Adipose tissue (tissue), 3 donors: ENCODE results near the gene TP53I11. TPM values are rescaled to one million over a fixed set of nuclear protein-coding genes. Genes with fewer than 3 reads are reported as not detected.

Experiments used
- H3K27ac ChIP-seq: one replicate; pipeline ENCODE4 v1.5.1; 2013; ENCODE audit warnings: low read depth, low read length
- WGBS, 3 donors: extraction: QIAGEN DNeasy Blood & Tissue Kit; methylation state at CpG; one replicate each; pipeline ENCODE4 v1.1.7; 2013; 5-methylcytosine and 5-hydroxymethylcytosine counted together
- polyA plus RNA-seq, 3 donors: library from polyadenylated mRNA; stranded (reverse); fragments of 200-250 nt; gene quantifications; one replicate each; pipeline ENCODE4 v1.2.3, GENCODE V29; 2013
- donor health status: healthy with polysubstance abuse.
- donor health status: Bipolar disorder and iron deficiency.
- donor health status: healthy.

Gene TP53I11
- polyA plus RNA-seq, 3 donors = 39.4 to 75.9 (median 51.9) TPM

DNA sequence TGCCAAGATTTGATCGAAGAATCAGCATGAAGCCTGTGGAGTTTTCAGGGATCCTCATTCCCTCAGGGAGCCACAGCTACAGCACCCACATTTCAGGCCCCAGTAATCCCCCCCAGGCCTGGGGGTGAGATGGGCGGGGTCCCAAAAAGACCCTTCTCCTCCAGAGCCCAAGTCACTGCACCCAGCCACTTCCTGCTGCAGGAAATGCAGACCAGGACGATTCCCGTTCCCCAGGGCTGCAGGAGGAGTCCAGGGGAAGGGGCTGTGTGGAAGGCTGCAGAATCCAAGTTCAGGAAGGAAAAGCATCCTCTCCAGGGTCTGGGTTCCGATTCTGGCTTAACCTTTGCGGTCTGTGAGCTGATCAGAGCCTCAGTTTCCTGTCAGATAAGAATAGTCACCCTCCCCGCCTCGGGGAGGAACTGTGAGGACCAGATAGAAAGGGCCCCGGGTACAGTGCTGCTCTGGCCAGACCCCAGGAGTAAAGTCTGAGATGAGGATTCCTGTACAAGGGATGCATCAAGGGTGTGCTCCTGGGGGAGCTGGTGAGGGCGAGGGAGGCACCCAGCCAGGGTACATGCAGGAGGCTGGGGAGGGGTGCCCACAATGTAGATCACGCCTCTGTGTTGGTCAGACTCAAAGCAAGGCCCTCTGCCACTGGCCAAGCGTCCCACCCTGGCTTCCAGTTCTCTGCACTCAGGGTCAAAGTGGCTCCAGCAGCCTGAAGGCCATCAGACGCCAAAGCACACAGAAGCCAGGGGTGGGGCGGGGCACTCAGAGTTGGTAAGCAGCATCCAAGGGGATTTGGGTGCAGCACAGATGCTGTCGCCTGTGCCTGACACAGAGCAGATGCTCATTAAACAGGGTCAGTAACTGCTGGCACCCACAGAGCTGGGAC is 30.1 kb upstream of the TP53I11 start:
- no peak overlapping the region for H3K27ac ChIP-seq
- WGBS, 3 donors = 62 to 72% (median 63%) methylated on average over 15 of the region's 15 CpGs

GRCh38 chr11:44979543-44980399 is 29.1 kb upstream of the TP53I11 start:
- WGBS, 3 donors = 43 to 80% (median 79%) methylated on average over 24 of the region's 24 CpGs
- H3K27ac ChIP-seq = no peak overlapping the region

GRCh38 chr11:44978961-44979331 is 28.3 kb upstream of the TP53I11 start:
- WGBS, 3 donors = 33 to 97% (median 86%) methylated on average over 1 of the region's 1 CpG
- no peak overlapping the region for H3K27ac ChIP-seq

GRCh38 chr11:44978274-44978960 is 27.7 kb upstream of the TP53I11 start:
- 46 to 54% (median 53%) methylated on average over 3 of the region's 3 CpGs for WGBS, 3 donors
- no peak overlapping the region for H3K27ac ChIP-seq

- 25 to 29% (median 28%) methylated on average over 9 of the region's 9 CpGs for WGBS, 3 donors
- no peak overlapping the region for H3K27ac ChIP-seq
These were observed 26.9 kb upstream of the TP53I11 start for GRCh38 chr11:44977493-44977984.

- H3K27ac ChIP-seq = no peak overlapping the region
- 69 to 92% (median 88%) methylated on average over 5 of the region's 5 CpGs for WGBS, 3 donors
These were observed 25.9 kb upstream of the TP53I11 start for GRCh38 chr11:44976576-44976975.

DNA sequence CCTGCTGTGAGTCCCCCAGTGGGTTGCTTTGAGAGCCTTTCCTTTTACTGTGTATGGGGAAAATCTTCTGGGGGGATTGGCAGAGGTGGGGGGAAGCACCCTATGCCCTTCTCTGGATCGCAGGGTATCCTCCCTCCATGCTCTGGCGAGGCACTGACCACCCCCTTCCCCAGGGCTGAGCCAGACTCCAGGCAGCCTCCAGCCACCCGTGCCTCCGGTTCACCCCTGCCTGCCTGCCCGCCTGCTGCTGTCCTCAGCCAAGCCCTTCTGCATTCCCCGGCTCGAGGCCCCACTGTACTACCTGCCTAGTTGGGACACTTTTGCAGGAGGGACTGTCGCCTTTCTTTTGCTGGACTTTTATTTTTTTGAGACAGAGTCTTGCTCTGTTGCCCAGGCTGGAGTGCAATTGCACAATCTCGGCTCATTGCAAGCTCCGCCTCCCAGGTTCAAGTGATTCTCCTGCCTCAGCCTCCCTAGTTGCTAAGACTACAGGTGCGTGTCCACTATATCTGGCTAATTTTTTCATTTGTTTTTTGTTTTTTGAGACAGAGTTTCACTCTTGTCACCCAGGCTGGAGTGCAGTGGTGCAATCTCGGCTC is 23.8 kb upstream of the TP53I11 start:
- WGBS, 3 donors = 91 to 96% (median 92%) methylated on average over 12 of the region's 12 CpGs

DNA sequence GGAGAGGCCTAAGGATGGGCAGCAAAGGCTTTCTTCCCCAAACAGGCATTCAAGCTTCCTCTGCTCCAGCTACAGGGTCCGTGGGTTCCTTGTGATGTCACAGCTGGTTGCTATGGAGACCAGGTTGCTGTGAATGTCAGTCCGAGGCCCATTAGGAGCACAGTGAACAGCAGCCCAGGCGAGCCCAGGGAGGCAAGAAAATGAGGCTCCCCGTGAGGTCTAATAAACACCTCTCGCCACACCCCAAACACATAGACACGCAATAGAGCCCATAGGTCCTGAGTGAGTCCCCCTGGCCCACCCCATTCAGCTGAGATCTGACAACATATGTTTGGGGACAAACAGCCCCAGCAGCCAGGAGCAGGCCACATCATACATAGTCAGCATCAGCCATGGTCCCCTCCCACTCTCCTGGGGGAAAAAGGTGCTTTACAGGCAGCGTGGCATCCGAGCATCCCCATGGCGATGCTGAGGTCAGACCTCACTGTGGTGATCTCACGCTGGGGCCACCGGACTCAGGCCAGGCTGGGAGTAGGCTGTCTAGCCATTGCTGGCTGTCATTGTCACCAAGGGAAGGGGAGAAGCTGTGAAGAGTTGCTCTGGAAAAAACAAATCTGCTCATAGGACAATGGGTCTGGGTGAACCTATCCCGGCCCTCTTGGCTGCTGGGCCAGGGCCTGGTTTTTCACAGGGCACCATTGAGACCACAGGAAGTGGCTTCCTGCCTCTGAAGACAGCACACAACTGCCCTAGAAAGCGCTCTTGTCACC is 23.1 kb upstream of the TP53I11 start:
- 84 to 91% (median 84%) methylated on average over 13 of the region's 13 CpGs for WGBS, 3 donors

More for the DNA sequence above, 23.8 kb upstream of the TP53I11 start:
- no peak overlapping the region for H3K27ac ChIP-seq

DNA sequence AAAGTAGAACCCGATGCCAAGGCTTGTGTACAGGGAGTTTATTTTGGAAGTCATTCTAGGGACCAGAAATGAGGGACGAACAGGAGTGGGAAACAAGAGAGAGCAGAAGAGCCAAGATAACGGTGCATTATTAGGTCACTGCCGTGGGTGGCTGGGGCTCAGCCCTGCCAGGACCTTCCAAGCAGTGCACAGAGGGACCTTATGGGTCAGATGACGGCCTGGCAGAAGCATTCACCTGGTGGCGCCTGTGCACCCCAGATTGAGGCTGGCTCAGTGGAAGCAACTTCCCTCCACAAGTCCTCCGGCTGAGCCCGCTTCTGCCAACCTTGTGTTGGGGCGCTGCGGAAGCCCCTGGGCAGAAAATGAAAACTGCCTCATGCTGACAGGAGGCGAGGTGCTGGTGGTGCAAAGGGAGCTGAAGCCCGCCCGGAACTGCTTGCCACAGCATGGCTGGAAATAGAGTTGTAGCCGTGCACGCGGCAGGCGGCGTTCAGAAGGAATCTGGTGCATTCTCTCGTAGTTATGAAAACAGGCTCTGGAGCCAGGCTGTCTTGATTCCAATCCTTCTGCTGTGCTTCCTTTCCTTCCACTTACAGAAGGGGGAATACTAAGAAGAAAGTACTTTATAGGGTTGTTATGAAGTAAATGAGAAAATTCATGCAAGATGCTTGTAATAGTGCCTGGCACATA is 22.2 kb upstream of the TP53I11 start:
- WGBS, 3 donors = 83 to 91% (median 89%) methylated on average over 19 of the region's 19 CpGs
- no peak overlapping the region for H3K27ac ChIP-seq

More for the DNA sequence above, 23.1 kb upstream of the TP53I11 start:
- no peak overlapping the region for H3K27ac ChIP-seq

DNA sequence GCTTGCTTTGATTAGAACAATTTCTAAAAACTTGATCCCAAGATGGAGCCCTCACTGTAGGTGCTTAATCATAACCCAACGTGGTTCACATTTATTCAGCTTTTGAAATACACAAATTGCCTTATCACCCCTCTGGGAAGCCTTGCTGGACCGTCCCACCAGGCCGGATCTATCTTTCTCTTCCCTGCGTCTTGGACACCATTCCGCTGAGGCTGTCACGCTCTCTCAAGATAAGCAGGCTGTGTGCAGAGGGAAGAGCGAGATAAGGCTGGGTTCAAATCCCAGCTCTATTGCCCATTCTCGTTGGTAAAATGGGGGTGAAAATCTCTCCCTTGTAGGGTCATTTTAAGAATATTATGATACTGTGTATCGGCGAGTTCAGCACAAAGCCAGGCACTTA is 20.5 kb upstream of the TP53I11 start:
- WGBS, 3 donors = 75 to 90% (median 89%) methylated on average over 10 of the region's 10 CpGs
- H3K27ac ChIP-seq = no peak overlapping the region

GRCh38 chr11:44970293-44970692 is 19.6 kb upstream of the TP53I11 start:
- WGBS, 3 donors = 45 to 76% (median 72%) methylated on average over 6 of the region's 6 CpGs

DNA sequence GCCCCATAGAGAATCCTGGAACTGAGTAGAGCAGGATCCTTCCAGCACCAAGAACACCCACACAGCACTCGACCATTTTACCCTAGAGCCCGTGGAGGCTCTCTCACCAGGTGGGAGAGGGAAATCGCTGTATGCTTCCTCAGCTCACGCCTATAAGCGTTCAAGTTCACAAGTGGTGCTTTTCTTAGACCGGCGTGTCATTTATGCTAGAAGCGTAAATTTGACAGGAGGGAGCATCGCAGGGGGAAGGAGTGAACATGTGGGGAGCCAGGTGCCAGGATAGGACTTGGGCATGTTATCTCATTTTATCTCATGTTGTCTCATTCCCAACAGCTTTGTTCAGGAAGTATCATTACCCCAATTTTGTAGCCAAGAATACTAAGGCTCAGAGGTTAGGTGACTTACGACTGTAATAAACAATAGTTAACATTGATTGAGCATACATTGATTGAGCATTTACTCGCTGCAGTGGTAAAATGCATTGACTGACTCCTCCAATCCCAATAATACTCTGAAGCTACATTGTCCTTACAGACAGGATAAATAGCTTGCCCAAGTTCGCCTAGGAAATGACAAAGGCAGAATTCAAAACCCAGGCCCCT is 19.1 kb upstream of the TP53I11 start:
- no peak overlapping the region for H3K27ac ChIP-seq
- WGBS, 3 donors = 87 to 93% (median 89%) methylated on average over 12 of the region's 12 CpGs

More at GRCh38 chr11:44970293-44970692, 19.6 kb upstream of the TP53I11 start:
- no peak overlapping the region for H3K27ac ChIP-seq

- 87 to 91% (median 88%) methylated on average over 3 of the region's 3 CpGs for WGBS, 3 donors
- no peak overlapping the region for H3K27ac ChIP-seq
These were observed 17.8 kb upstream of the TP53I11 start for GRCh38 chr11:44968510-44968909.

DNA sequence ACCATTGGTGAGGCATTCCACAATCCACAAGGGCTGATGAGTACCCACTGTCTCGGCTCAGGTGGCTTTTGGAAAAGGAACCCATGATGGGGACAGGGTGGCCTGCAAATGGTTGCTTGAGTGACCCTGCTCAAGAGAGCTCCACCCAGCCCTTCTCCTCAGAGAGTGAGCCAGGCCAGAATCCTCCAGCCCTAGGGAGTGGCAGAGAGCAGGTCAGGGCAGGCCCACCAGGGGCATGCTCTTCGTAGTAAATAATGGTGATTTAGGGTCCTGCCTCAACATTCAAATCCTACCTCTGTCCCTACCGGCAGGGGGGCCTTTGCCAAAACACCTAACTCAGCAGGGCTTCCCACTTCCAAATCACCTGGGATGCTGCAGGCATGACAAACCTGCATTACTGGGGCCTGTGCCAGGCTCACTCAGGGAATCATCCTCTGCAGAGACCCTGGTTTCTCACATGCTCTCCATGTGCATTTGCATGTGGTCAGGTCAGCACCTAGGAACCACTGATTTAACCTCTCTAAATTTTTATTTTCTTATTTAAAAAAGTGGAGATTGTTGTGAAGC is 17.3 kb upstream of the TP53I11 start:
- 90 to 98% (median 95%) methylated on average over 3 of the region's 3 CpGs for WGBS, 3 donors
- H3K27ac ChIP-seq = no peak overlapping the region

GRCh38 chr11:44966694-44967093 is 16.0 kb upstream of the TP53I11 start:
- WGBS, 3 donors = 83 to 87% (median 84%) methylated on average over 6 of the region's 6 CpGs
- no peak overlapping the region for H3K27ac ChIP-seq

GRCh38 chr11:44964526-44965209 is 14.0 kb upstream of the TP53I11 start:
- WGBS, 3 donors = 74 to 81% (median 77%) methylated on average over 9 of the region's 9 CpGs

More at GRCh38 chr11:44964526-44965209, 14.0 kb upstream of the TP53I11 start:
- no peak overlapping the region for H3K27ac ChIP-seq
